NCI-H82 (cell line): Measurements from ENCODE around the gene FAM24A.

Experiments used
- DNase-seq: peaks from one replicate; lab custom pipeline; 2025; lab: John Stamatoyannopoulos, UW

The FAM24A gene

DNA sequence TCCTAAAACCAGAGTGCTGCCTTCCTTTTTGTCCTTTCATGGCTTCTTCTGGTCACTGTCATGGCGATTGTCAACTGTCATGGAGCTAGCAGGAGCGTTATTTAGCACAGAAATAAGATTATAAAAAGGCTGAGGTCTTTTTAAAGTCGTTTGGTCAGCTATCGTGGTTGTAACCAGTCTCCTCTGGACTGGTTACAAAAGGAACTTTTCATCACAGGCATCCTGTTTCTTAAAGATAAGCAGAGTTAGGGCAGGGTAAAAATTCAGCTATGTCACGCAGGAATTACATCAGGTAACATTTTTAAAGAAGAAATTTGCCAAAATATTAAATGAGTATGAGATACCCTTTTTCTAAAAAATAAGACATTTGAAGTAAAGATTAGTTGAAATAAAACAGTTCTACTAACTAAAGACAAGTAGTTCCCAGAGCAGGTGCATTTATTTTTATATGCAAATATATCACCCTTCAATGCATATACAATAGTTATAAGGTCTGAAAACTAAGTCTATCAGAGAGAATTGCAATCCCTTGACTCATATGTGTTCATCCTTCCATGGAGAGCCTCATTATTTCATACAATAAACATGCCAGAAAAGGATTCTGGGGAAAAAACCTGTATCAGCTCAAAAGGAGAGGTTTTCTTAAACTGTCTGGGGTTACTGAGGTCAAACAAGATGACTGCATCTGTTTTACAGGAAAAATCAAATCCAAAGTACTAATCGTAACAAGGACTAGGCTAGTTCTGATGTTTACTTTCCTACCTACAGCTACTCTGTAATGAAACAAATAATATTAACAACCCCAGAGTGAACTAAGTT, 20.9 kb downstream of the FAM24A start:
- DNase-seq, result no peak

DNA sequence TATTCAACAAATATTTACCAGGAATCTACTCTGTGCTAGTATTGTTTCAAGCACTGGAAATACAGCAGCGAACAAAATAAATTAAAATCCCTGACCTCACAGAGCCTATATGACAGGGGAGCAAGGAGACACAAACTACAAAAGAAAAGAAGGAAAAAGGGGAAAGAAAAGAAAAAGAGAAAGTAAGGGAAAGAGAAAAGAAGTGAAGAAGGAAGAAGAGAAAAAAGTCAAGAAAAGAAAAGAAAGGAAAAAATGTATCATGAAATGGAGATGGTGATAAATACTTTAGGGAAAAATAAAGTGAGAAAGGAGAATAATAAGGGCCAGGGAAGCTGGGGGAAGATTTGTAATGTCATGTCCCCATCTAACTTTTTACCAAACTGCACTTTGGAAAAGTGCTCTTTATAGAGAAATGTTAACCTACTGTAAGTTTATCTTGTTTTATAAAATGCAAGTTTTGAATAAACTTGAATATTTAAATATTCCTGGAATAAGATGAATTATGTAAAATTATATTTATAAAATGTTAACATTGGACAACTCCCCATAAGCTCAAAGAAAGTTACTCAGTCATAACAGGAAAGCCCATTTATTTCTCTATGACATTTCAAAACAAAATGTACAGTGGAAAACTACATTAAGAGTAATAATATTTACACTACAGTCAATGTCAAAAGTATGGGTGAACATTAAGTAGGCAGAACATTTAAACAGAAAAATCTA, 28.9 kb downstream of the FAM24A start:
- DNase-seq, result no peak

DNA sequence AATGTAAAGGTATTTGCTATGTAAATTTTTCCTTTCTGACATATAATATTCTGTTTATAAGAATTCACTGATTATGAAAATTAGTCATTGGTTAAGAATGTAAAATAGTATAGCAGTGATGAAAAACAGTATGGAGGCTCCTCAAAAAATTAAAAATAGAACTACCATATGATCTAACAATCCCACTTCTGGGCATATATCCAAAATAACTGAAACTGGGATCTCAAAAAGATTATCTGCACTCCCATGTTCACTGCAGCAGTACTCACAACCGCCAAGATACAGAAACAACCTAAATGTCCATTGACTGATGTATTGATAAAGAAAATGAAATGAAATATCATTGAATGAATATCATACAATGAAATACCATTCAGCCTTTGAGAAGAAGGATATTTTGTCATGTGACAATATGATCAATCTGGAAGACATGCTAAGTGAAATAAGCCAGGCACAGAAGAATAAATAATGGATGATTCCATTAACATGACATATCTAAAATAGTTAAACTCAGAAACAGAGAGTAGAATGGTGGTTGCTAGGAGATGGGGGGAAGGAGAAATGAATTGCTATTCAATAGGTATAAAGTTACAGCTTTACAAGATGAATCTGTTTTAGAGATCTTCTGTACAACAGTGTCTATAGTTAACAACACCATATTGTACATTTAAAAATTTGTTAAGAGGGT, 29.6 kb downstream of the FAM24A start:
- no peak for DNase-seq

DNA sequence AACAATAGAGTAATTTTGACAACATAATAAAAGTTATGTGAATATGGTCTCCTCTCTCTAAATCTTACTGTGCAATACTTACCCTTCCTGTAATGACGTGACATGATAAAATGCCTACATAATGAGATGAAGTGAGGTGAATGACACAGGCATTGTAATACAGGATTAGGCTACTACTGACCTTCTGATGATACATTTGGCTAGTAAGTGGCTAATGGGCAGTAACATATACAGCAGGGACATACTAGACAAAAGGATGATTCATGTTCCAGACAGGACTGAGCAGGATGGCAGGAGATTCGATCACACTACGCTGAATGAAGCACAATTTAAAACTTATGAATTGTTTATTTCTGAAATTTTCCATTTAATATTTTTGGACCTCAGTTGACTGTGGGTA, 38.9 kb downstream of the FAM24A start:
- no peak for DNase-seq

DNA sequence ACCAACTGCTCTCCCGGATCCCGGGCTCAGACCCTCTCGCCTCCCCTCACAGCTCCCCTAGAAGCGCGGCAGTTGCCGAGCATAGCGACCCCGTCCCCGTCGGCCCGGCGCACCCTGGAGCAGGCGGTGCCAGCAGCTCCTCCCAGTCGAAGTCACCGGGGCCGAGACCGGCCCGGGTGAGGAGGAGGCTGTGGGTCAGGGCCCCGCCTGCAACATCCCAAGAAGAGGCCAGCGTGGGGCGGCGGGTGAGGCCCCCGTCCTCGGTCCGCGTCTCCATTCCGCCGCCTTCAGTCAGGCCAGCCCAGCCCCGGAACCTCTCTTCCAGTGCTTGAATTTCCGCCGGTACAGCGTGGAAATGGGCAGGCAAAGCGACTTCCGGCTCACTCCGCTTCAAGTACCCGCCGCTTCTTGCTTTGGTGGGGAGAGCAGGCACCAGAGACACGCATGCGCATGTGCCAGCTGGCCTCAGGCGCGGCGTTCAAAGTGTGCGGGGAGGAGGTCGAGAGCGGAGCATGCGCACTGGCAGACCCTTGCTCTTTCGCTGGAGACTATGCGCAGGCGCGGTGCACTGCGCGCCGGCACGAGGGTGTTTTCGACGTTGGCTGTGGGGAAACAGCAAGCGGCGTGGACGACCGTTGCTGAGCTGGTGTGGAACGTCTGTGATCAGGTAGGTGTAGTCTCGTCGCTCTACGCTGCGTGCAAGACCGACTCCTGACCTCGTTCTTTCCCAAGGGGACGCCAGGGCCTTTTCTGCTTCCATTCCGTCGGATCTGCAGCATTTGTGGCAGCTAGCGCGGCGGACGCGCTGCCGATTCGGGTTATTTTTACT, 43.7 kb downstream of the FAM24A start, which contains the start of gene C10orf88:
Gene C10orf88 (minus strand): TSS at position 326 of the 829 bp plus-strand sequence. CDS start 49 bp downstream, at position 277.
- DNase-seq, result peak; percentile 97

DNA sequence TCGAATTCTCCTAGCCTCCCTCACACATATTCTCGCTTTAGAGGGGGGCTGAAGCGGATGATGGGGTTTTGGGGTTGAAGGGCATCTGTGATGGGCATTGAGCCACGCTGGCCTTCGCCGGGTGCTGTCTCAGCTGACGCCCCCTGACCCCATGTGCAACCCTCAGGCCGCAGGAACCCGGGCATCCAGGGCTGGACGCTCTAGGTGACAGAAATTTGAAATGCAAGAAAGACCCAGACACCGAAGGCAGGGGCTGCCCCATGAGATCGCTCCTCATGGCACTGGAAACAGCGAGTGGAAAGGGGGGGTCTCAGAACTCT, 44.3 kb downstream of the FAM24A start:
- DNase-seq, result no peak

DNA sequence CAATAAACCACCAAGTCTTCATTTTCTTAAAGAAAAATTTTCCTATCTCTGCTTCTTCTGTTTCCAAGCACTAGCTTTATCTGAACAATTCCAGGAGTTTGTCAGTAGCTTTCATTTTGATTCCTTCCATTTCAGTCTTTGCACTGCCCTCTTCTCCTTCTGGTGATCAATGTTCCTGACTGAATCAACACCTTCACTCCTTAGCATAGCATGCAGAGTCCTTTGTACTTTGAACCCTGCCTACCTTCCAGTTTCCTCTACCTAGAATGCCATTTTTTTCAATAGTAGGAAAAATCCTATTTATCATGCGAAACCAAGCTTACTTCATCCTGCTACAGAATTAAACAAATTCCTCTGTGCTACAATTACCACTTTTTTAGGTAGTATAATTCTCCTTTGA, 45.5 kb downstream of the FAM24A start:
- DNase-seq, result no peak

DNA sequence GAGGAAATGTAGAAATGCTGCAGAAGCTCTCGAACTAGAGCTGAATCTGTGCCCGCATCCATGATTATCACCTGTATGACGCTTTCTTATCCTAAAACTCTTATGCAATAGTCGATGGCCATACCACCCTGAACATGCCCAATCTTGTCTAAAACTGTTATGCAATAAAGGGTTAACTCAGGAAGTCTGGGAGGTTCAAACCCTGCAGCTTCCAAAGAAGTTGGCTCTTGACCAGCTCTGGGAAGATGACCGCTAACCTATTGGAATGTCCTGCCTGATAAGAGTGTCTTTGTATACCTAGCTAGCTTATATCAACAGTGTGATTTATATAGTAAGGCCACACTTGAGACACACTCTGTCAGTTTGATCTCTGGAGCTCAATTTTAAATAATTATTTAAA, 47.1 kb downstream of the FAM24A start:
- no peak for DNase-seq

DNA sequence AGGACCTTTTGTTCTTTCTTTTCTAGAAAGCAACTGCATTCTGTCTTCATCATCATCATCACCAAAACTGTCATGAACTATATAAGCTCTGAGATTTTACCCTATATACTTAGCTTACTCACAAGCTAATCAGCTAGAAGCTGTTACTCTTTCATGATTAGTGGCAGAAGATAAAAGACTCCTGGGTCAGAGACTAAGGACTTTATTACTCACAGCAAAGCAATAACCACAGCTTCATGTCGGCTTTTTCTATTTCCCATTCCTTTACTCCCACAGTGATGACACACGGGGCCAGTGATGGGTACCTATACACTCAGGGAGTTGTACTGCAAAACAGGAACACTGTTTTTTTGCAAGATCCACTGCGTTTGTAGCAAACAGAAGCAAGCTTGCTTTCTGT, 52.0 kb downstream of the FAM24A start:
- DNase-seq, result no peak
